ENCODE data around the gene PAIP2B. TPM values are rescaled to one million over a fixed set of nuclear protein-coding genes. Genes with fewer than 3 reads are reported as not detected.

PAIP2B gene
- 1.1 and 1.6 TPM in 2 replicates for total RNA-seq

GRCh38 chr2:71226965-71227560 lies at the start of gene PAIP2B:
PAIP2B (minus strand) TSS chr2:71227103; CDS start chr2:71202589, 24,514 bp downstream.

Other genes with a start within 250 kb of the PAIP2B start
- 0.22 and 0.50 TPM in 2 replicates for gene ANKRD53, start 248.5 kb downstream of the PAIP2B start, total RNA-seq
- 30.4 and 48.3 TPM in 2 replicates for gene TEX261, start 232.2 kb downstream of the PAIP2B start, total RNA-seq
- 53.4 and 55.8 TPM in 2 replicates for gene NAGK, start 158.5 kb downstream of the PAIP2B start, total RNA-seq
- gene MCEE, start 96.9 kb downstream of the PAIP2B start, total RNA-seq, result 15.2 and 20.6 TPM in 2 replicates
- gene MPHOSPH10, start 96.5 kb downstream of the PAIP2B start, total RNA-seq, result 19.5 and 33.4 TPM in 2 replicates
- gene ZNF638, start 104.7 kb upstream of the PAIP2B start, total RNA-seq, result 114 and 129 TPM in 2 replicates
- gene DYSF, start 226.5 kb upstream of the PAIP2B start, total RNA-seq, result 0.66 and 1.00 TPM in 2 replicates

Measured in uterine smooth muscle cell (primary cell).